ENCODE data around the gene CZIB. TPM values are rescaled to one million over a fixed set of nuclear protein-coding genes. Genes with fewer than 3 reads are reported as not detected.

Gene CZIB
- total RNA-seq, 3 donors from 2014 or later (not counting 1 experiment from before 2014, with no cell fraction given): 39.6 to 49.7 (median 40.5) TPM

DNA sequence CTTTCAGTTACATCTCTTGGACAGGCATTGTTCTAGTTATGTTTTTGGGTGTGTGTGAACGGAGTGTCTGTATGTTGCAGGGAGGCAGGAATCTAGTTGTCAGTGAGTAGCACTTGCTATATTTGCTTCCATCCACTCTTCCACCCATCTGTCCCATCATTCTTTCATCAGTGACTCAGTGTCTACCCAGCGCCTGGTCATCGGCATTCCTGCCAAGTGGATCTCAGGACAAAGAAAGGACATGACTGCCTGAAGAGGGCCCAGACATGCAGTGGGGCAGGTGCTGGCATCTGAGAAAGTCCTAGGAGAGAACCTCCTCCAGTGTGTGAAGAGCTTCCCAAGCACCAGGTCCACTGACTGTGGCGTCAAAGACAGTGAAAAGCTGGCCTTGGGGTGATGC lies 45.1 kb upstream of the CZIB start:
- peaks cover 7% of the 10 kb centered on the region for H3K36me3 Mint-ChIP-seq
- no peak overlapping the region for H3K4me3 ChIP-seq (ENCODE audit: low read length)
- H3K4me3 Mint-ChIP-seq: no peak overlapping the region
- no peaks in the 10 kb centered on the region for H3K4me1 Mint-ChIP-seq
- 97% methylated on average over 3 of the region's 4 CpGs for WGBS (ENCODE audit: insufficient coverage)
- H3K9me3 ChIP-seq (ENCODE audit: control insufficient read depth, insufficient read depth, low read length): no peaks in the 10 kb centered on the region
- peaks cover 28% of the 10 kb centered on the region for H3K36me3 ChIP-seq (ENCODE audit: control insufficient read depth, insufficient read depth, low read length)
- H3K27ac Mint-ChIP-seq: no peak overlapping the region
- H3K9me3 Mint-ChIP-seq: no peaks in the 10 kb centered on the region
- TF ChIP-seq, protein P1, sequence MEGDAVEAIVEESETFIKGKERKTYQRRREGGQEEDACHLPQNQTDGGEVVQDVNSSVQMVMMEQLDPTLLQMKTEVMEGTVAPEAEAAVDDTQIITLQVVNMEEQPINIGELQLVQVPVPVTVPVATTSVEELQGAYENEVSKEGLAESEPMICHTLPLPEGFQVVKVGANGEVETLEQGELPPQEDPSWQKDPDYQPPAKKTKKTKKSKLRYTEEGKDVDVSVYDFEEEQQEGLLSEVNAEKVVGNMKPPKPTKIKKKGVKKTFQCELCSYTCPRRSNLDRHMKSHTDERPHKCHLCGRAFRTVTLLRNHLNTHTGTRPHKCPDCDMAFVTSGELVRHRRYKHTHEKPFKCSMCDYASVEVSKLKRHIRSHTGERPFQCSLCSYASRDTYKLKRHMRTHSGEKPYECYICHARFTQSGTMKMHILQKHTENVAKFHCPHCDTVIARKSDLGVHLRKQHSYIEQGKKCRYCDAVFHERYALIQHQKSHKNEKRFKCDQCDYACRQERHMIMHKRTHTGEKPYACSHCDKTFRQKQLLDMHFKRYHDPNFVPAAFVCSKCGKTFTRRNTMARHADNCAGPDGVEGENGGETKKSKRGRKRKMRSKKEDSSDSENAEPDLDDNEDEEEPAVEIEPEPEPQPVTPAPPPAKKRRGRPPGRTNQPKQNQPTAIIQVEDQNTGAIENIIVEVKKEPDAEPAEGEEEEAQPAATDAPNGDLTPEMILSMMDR (IDR thresholded peaks at IDR 0.05): no peak
- no peaks in the 10 kb centered on the region for H3K4me1 ChIP-seq (ENCODE audit: control insufficient read depth, insufficient read depth, low read length)
- no peaks in the 10 kb centered on the region for H3K27me3 ChIP-seq (ENCODE audit: control insufficient read depth, insufficient read depth, low read length)
- H3K27me3 Mint-ChIP-seq (ENCODE audit: low read depth in 2 of 2): no peaks in the 10 kb centered on the region
- ATAC-seq: no peak
- intact Hi-C loops (cut with micrococcal nuclease): no loop called here
- no peak overlapping the region for H3K27ac ChIP-seq (ENCODE audit: low read length)
- no peak for DNase-seq

DNA sequence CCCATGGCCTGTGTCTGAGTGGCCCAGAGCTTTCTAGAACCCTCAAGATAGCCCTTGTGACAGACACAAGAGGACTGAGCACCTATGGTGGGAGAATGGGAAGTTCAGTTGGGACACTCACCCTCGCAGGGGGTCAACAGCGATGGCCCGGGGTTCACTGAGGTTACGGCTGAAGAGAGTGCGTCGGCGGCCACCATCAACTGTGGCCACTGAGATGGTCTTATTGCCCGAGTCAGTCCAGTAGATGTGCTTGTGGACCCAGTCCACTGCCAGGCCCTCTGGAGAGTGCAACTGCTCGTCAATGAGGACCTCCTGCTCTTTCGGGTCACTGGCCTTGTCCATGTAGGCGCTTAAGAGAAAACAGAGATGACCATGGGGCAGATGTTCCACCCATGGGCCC lies 43.6 kb upstream of the CZIB start:
- no peak overlapping the region for H3K4me3 Mint-ChIP-seq
- DNase-seq (no peak), ATAC-seq (no peak)
- H3K27me3 Mint-ChIP-seq (ENCODE audit: low read depth in 2 of 2): no peaks in the 10 kb centered on the region
- H3K36me3 Mint-ChIP-seq: no peaks in the 10 kb centered on the region
- Histone ChIP-seq H3K36me3 (ENCODE audit: control insufficient read depth, insufficient read depth, low read length) (peaks cover 28% of the 10 kb centered on the region), H3K4me1 (ENCODE audit: control insufficient read depth, insufficient read depth, low read length) (no peaks in the 10 kb centered on the region), H3K9me3 (ENCODE audit: control insufficient read depth, insufficient read depth, low read length) (no peaks in the 10 kb centered on the region), H3K27me3 (ENCODE audit: control insufficient read depth, insufficient read depth, low read length) (no peaks in the 10 kb centered on the region), H3K4me3 (ENCODE audit: low read length) (no peak overlapping the region), H3K27ac (ENCODE audit: low read length) (no peak overlapping the region)
- no peak overlapping the region for H3K27ac Mint-ChIP-seq
- intact Hi-C loops (cut with micrococcal nuclease): no loop called here
- TF ChIP-seq, protein P1 (IDR thresholded peaks at IDR 0.05): no peak
- H3K4me1 Mint-ChIP-seq: no peaks in the 10 kb centered on the region
- WGBS (ENCODE audit: insufficient coverage): 96% methylated on average over 11 of the region's 11 CpGs
- no peaks in the 10 kb centered on the region for H3K9me3 Mint-ChIP-seq

DNA sequence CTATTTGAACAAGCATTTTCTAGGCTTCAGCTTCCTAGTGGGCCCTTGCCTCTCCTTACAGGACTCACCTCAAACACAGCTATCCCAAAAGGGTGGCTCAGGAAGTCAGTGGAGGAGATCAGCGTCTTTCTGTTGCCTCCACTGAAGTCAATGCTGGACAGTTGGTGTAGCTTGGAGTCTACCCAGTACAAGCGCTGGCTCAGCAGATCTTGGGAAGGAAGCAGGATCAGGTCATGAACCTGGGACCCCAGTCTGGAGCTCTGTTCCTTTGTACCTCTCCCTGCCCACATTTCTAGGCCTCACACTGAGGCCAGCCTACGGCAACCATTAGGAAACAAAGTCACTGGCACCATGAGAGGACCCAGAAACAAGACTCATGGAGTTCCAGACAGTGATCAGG lies 41.6 kb upstream of the CZIB start:
- WGBS (ENCODE audit: insufficient coverage): 98% methylated on average over 3 of the region's 3 CpGs
- Mint-ChIP-seq H3K9me3 (no peaks in the 10 kb centered on the region), H3K4me1 (no peaks in the 10 kb centered on the region), H3K27ac (no peak overlapping the region), H3K27me3 (ENCODE audit: low read depth in 2 of 2) (no peaks in the 10 kb centered on the region), H3K36me3 (peaks cover 4% of the 10 kb centered on the region), H3K4me3 (no peak overlapping the region)
- ATAC-seq (no peak), DNase-seq (no peak)
- Histone ChIP-seq H3K27me3 (ENCODE audit: control insufficient read depth, insufficient read depth, low read length) (no peaks in the 10 kb centered on the region), H3K36me3 (ENCODE audit: control insufficient read depth, insufficient read depth, low read length) (peaks cover 34% of the 10 kb centered on the region), H3K4me1 (ENCODE audit: control insufficient read depth, insufficient read depth, low read length) (no peaks in the 10 kb centered on the region), H3K9me3 (ENCODE audit: control insufficient read depth, insufficient read depth, low read length) (no peaks in the 10 kb centered on the region), H3K27ac (ENCODE audit: low read length) (no peak overlapping the region), H3K4me3 (ENCODE audit: low read length) (no peak overlapping the region)
- TF ChIP-seq, protein P1 (IDR thresholded peaks at IDR 0.05): no peak
- intact Hi-C loops (cut with micrococcal nuclease): no loop called here

DNA sequence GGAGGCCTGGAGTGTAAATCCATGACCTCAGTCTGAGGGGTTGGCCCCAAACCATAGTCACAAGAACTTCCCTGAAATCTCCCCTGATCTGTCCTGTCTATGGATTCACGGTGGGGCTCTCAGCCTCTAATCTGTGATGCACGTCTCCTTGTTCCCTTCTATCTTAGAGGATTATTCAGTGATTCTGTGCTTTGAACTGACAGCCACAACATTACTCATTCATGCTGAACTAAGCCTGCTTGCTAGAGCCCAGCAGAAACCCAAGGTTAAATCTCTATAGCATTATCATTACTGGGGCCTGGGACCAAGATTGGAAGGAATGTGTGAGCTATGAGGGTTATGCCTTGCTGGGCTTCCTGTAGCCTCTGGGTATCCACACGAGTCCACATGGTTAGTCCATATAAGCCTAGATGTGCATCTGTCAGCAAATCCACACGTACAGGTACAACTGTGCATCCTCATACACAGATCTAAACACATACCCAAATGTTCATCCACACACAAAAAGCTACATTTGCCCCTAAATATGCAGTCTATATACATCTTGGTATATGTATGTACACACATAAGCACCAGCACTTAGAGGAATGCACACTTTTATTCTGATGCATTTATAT lies 40.3 kb upstream of the CZIB start:
- TF ChIP-seq, protein P1 (IDR thresholded peaks at IDR 0.05): no peak

More for the DNA sequence above, 40.3 kb upstream of the CZIB start:
- intact Hi-C loops (cut with micrococcal nuclease): no loop called here
- DNase-seq (no peak), ATAC-seq (no peak)
- Mint-ChIP-seq H3K4me3 (no peak overlapping the region), H3K36me3 (peaks cover 6% of the 10 kb centered on the region), H3K4me1 (no peaks in the 10 kb centered on the region), H3K27me3 (ENCODE audit: low read depth in 2 of 2) (no peaks in the 10 kb centered on the region), H3K9me3 (no peaks in the 10 kb centered on the region), H3K27ac (no peak overlapping the region)
- H3K9me3 ChIP-seq (ENCODE audit: control insufficient read depth, insufficient read depth, low read length): no peaks in the 10 kb centered on the region
- no peak overlapping the region for H3K4me3 ChIP-seq (ENCODE audit: low read length)
- 98% methylated on average over 4 of the region's 4 CpGs for WGBS (ENCODE audit: insufficient coverage)
- H3K27ac ChIP-seq (ENCODE audit: low read length): no peak overlapping the region
- H3K4me1 ChIP-seq (ENCODE audit: control insufficient read depth, insufficient read depth, low read length): no peaks in the 10 kb centered on the region
- peaks cover 30% of the 10 kb centered on the region for H3K36me3 ChIP-seq (ENCODE audit: control insufficient read depth, insufficient read depth, low read length)
- H3K27me3 ChIP-seq (ENCODE audit: control insufficient read depth, insufficient read depth, low read length): no peaks in the 10 kb centered on the region

Measured in natural killer cell (primary cell).